IMR-90 (cell line): ENCODE results near the gene SUPV3L1. TPM values are rescaled to one million over a fixed set of nuclear protein-coding genes. Genes with fewer than 3 reads are reported as not detected.

Experiments used
- ATAC-seq: fragments of 200-7000 bp; cut with Tn5 transposase; 2 replicates; pipeline ENCODE4 v1.9.1; 2020; ENCODE audit warnings: low read depth, mild to moderate bottlenecking, moderate library complexity
- BruUV-seq: library from RNA; stranded (reverse); fragments of 400-500 nt; replicated peaks from 2 replicates; lab custom pipeline; 2021; lab: Mats Ljungman, UMichigan
- CTCF ChIA-PET: fragments of 300-600 bp; formaldehyde crosslinking; extraction: SDS; loops from one replicate; lab custom pipeline; 2021; ENCODE audit warnings: antibody characterized with exemption; lab: Yijun Ruan, JAX
- POLR2A ChIA-PET: fragments of 300-600 bp; sonication (Branson Sonifier 250); formaldehyde crosslinking; loops from one replicate; lab custom pipeline; 2022; ENCODE audit warnings: antibody characterized with exemption; ENCODE audit not compliant: unreplicated experiment; lab: Charles Lee
- DNase-seq: peaks from one replicate; pipeline ENCODE4 v3.0.0; 2013
- H2AFZ ChIP-seq: replicated peaks from 2 replicates; pipeline ENCODE3; 2013; ENCODE audit warnings: low read length, mild to moderate bottlenecking; ENCODE audit not compliant: poor library complexity
- H2AK5ac ChIP-seq: 2 replicates; pipeline ENCODE4 v1.6.1; 2013; ENCODE audit warnings: low read depth, low read length, inconsistent platforms
- H2AK9ac ChIP-seq: replicated peaks from 2 replicates; pipeline ENCODE3; 2013; ENCODE audit warnings: mild to moderate bottlenecking, low read depth, low read length, moderate library complexity; ENCODE audit not compliant: poor library complexity
- H2BK120ac ChIP-seq: 2 replicates; pipeline ENCODE4 v1.6.1; 2013; ENCODE audit warnings: low read depth, low read length, inconsistent platforms
- H2BK15ac ChIP-seq: 3 replicates; pipeline ENCODE4 v1.6.1; 2013; ENCODE audit warnings: low read depth, low read length, inconsistent platforms
- H2BK20ac ChIP-seq: 2 replicates; pipeline ENCODE4 v1.6.1; 2013; ENCODE audit warnings: low read depth, mild to moderate bottlenecking, inconsistent platforms, low read length, moderate library complexity
- H2BK5ac ChIP-seq: 2 replicates; pipeline ENCODE4 v1.6.1; 2013; ENCODE audit warnings: mild to moderate bottlenecking, low read depth, low read length, inconsistent platforms; ENCODE audit not compliant: poor library complexity, severe bottlenecking
- H3K14ac ChIP-seq: replicated peaks from 2 replicates; pipeline ENCODE4 v1.6.1; 2013; ENCODE audit warnings: low read depth, low read length, inconsistent platforms
- H3K18ac ChIP-seq: 2 replicates; pipeline ENCODE4 v1.6.1; 2013; ENCODE audit warnings: low read depth, low read length, control low read depth
- H3K23ac ChIP-seq: 2 replicates; pipeline ENCODE4 v1.6.1; 2013; ENCODE audit warnings: low read depth, low read length, inconsistent platforms
- H3K27ac ChIP-seq: 2 replicates; pipeline ENCODE4 v1.5.1; 2013; ENCODE audit warnings: mild to moderate bottlenecking, control low read depth, low read length; ENCODE audit not compliant: insufficient read depth
- H3K27me3 ChIP-seq: 2 replicates; pipeline ENCODE4 v1.6.1; 2013; ENCODE audit warnings: low read length; ENCODE audit not compliant: control insufficient read depth, insufficient read depth
- H3K36me3 ChIP-seq: 2 replicates; pipeline ENCODE4 v1.6.1; 2013; ENCODE audit warnings: low read length, mixed read lengths; ENCODE audit not compliant: control insufficient read depth, insufficient read depth
- H3K4ac ChIP-seq: 2 replicates; pipeline ENCODE4 v1.6.1; 2013; ENCODE audit warnings: low read depth, low read length, inconsistent platforms
- H3K4me1 ChIP-seq: 2 replicates; pipeline ENCODE4 v1.6.1; 2013; ENCODE audit warnings: low read length, mixed read lengths; ENCODE audit not compliant: control insufficient read depth, insufficient read depth
- H3K4me2 ChIP-seq: 2 replicates; pipeline ENCODE4 v1.6.1; 2013; ENCODE audit warnings: low read depth, mild to moderate bottlenecking, control low read depth, low read length, moderate library complexity
- H3K4me3 ChIP-seq: 2 replicates; pipeline ENCODE4 v1.5.1; 2013; ENCODE audit warnings: low read depth, mild to moderate bottlenecking, control low read depth, low read length, moderate library complexity; ENCODE audit not compliant: insufficient read depth
- H3K56ac ChIP-seq: 2 replicates; pipeline ENCODE4 v1.6.1; 2013; ENCODE audit warnings: low read length, inconsistent platforms; ENCODE audit not compliant: insufficient read depth; ENCODE audit errors: extremely low read depth
- H3K79me1 ChIP-seq, 2 experiments: 2 replicates each; pipeline ENCODE4 v1.6.1; 2013; ENCODE audit warnings: low read length in 2 of 2, inconsistent platforms in 1 of 2, low read depth in 1 of 2
- H3K9ac ChIP-seq: 2 replicates; pipeline ENCODE4 v1.6.1; 2013; ENCODE audit warnings: low read depth, low read length, control low read depth
- H3K9me1 ChIP-seq: 2 replicates; pipeline ENCODE4 v1.6.1; 2013; ENCODE audit warnings: low read length, inconsistent platforms; ENCODE audit not compliant: insufficient read depth
- H3K9me3 ChIP-seq: 2 replicates; pipeline ENCODE4 v1.6.1; 2013; ENCODE audit warnings: low read length; ENCODE audit not compliant: control insufficient read depth, insufficient read depth
- H4K20me1 ChIP-seq: 2 replicates; pipeline ENCODE4 v1.6.1; 2013; ENCODE audit warnings: low read length, inconsistent platforms; ENCODE audit not compliant: insufficient read depth
- H4K5ac ChIP-seq: 2 replicates; pipeline ENCODE4 v1.6.1; 2013; ENCODE audit warnings: mild to moderate bottlenecking, low read depth, low read length, control low read depth
- H4K8ac ChIP-seq, 2 experiments: 2 replicates each; pipeline ENCODE4 v1.6.1; 2013; ENCODE audit warnings: low read depth in 2 of 2, low read length in 2 of 2, control low read depth in 1 of 2, inconsistent platforms in 1 of 2
- H4K91ac ChIP-seq: 2 replicates; pipeline ENCODE4 v1.6.1; 2013; ENCODE audit warnings: low read depth, low read length, inconsistent platforms; ENCODE audit not compliant: insufficient read depth
- BHLHE40 ChIP-seq: fragments of 150-350 bp; IDR thresholded peaks from 2 replicates; pipeline ENCODE4 v1.6.1; 2016; ENCODE audit warnings: mild to moderate bottlenecking, low read depth, low read length
- CEBPB ChIP-seq: IDR thresholded peaks from 2 replicates; pipeline ENCODE4 v1.6.1; 2012; ENCODE audit warnings: low read depth, low read length, improper control_type of control experiment
- CHD1 ChIP-seq: IDR thresholded peaks from 2 replicates; pipeline ENCODE4 v1.6.1; 2012; ENCODE audit warnings: low read depth, low read length, improper control_type of control experiment
- FOS ChIP-seq: fragments of 150-350 bp; IDR thresholded peaks from 2 replicates; pipeline ENCODE4 v1.6.1; 2016; ENCODE audit warnings: low read depth, low read length
- MAFK ChIP-seq: IDR thresholded peaks from 2 replicates; pipeline ENCODE4 v1.6.1; 2012; ENCODE audit warnings: low read depth, low read length, improper control_type of control experiment
- MAZ ChIP-seq: IDR thresholded peaks from 2 replicates; pipeline ENCODE4 v1.6.1; 2012; ENCODE audit warnings: low read depth, mild to moderate bottlenecking, low read length, improper control_type of control experiment, moderate library complexity, borderline replicate concordance
- MXI1 ChIP-seq: IDR thresholded peaks from 2 replicates; pipeline ENCODE4 v1.6.1; 2012; ENCODE audit warnings: low read depth, mild to moderate bottlenecking, low read length, moderate library complexity, borderline replicate concordance
- NFE2L2 ChIP-seq: fragments of 150-350 bp; IDR thresholded peaks from 2 replicates; pipeline ENCODE4 v1.6.1; 2016; ENCODE audit warnings: low read depth, mild to moderate bottlenecking, low read length
- POLR2A ChIP-seq: IDR thresholded peaks from 2 replicates; pipeline ENCODE4 v1.6.1; 2012; ENCODE audit warnings: mild to moderate bottlenecking, low read depth, low read length
- RAD21 ChIP-seq: IDR thresholded peaks from 2 replicates; pipeline ENCODE4 v1.6.1; 2012; ENCODE audit warnings: low read length, improper control_type of control experiment
- RCOR1 ChIP-seq: IDR thresholded peaks from 2 replicates; pipeline ENCODE4 v1.6.1; 2012; ENCODE audit warnings: mild to moderate bottlenecking, low read length, improper control_type of control experiment; ENCODE audit not compliant: insufficient replicate concordance
- RFX5 ChIP-seq: IDR thresholded peaks from 2 replicates; pipeline ENCODE4 v1.8.0; 2012; ENCODE audit warnings: low read depth, mild to moderate bottlenecking, low read length, moderate library complexity
- SMC3 ChIP-seq: fragments of 150-350 bp; IDR thresholded peaks from 2 replicates; pipeline ENCODE4 v1.6.1; 2016; ENCODE audit warnings: low read depth, mild to moderate bottlenecking, antibody characterized with exemption, low read length, moderate library complexity
- WGBS, 2 experiments: methylation state at CpG; one replicate each; pipeline versions ENCODE4 v1.1.5 to v1.1.7; 2013; ENCODE audit warnings: missing lambda C conversion rate in 2 of 2; ENCODE audit not compliant: insufficient read length in 1 of 2; ENCODE audit errors: extremely low coverage in 2 of 2; 5-methylcytosine and 5-hydroxymethylcytosine counted together
- dilution Hi-C: fragments of 300-500 bp; cut with HindIII; formaldehyde crosslinking; loops from one replicate; pipeline ENCODE4 v1.14.3; 2018; ENCODE audit warnings: low sequenced_read_pairs; ENCODE audit not compliant: unreplicated experiment
- in situ Hi-C: fragments of 300-500 bp; cut with MboI; formaldehyde crosslinking; loops from 3 replicates; pipeline ENCODE4 v1.14.3; 2019; ENCODE audit warnings: low sequenced_read_pairs, inconsistent platforms, mixed read lengths
- intact Hi-C: fragments of 100-400 bp; cut with micrococcal nuclease; formaldehyde crosslinking; loops from 2 replicates; pipeline ENCODE4 v1.10.0; 2022
- polyA plus RNA-seq, 3 experiments: library from polyadenylated mRNA; depleted of rRNA; stranded (reverse); fragments of >200 nt; gene quantifications; 2 replicates each; pipeline ENCODE4 v1.2.3, GENCODE V29; 2012; ENCODE audit warnings: low replicate concordance in 1 of 3
- total RNA-seq: library from RNA; depleted of rRNA; stranded (reverse); fragments of >200 nt; gene quantifications from 2 replicates; pipeline ENCODE4 v1.2.3, GENCODE V29; 2012
- TF ChIP-seq, protein P1 (sequence below): fragments of 150-350 bp; IDR thresholded peaks from 2 replicates; pipeline ENCODE4 v1.6.1; 2017; ENCODE audit warnings: mild to moderate bottlenecking, antibody characterized with exemption, low read length, low read depth
- TF ChIP-seq, protein P2 (sequence below): conservative IDR thresholded peaks from 2 replicates; pipeline ENCODE4 v1.5.1; 2012; ENCODE audit warnings: mild to moderate bottlenecking, low read depth, low read length, improper control_type of control experiment
- TF ChIP-seq, protein P3 (sequence below): fragments of 150-350 bp; IDR thresholded peaks from 2 replicates; pipeline ENCODE4 v1.6.1; 2016; ENCODE audit warnings: low read depth, mild to moderate bottlenecking, low read length, moderate library complexity, borderline replicate concordance

SUPV3L1 gene
- total and polyA plus RNA-seq, 2 of the 4 experiments (the other 2 are of a cell fraction): 24.4 to 26.5 TPM

DNA sequence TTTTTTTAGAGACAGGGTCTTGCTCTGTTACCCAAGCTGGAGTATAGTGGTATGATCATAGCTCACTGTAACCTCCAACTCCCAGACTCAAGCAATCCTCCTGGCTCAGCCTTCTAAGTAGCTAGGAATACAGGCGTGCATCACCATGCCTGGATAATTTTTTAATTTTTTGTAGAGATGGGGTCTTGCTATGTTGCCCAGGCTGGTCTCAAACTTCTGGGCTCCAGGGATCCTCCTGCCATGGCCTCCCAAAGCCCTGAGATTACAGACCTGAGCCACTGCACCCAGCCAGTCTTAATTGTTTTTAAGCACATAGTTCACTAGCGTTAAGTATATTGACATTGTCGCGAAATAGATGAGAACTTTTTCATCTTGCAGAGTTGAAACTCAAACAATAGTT is 2.0 kb downstream of the SUPV3L1 start:
- dilution Hi-C loops: no loop called here
- intact Hi-C loops: no loop called here

More for the DNA sequence above, 2.0 kb downstream of the SUPV3L1 start:
- Histone ChIP-seq H3K79me1 (peaks cover 5 to 38% of the 10 kb centered on the region in 2 experiments), H3K14ac (no peak overlapping the region), H2BK20ac (no peak overlapping the region), H3K27ac (no peak overlapping the region), H3K36me3 (peaks cover 7% of the 10 kb centered on the region), H4K20me1 (no peaks in the 10 kb centered on the region; the same call in 1 of the 2 replicates), H3K4me2 (no peak overlapping the region), H2AFZ (no peak overlapping the region), H3K9me3 (no peaks in the 10 kb centered on the region), H2BK15ac (no peak overlapping the region), H3K4me1 (peaks cover 2% of the 10 kb centered on the region; the same call in 1 of the 2 replicates), H2AK5ac (no peak overlapping the region), H3K9me1 (peaks cover 4% of the 10 kb centered on the region), H2BK5ac (no peak overlapping the region), H3K9ac (no peak overlapping the region), H4K5ac (no peak overlapping the region), H2AK9ac (no peak overlapping the region), H3K18ac (no peak overlapping the region), H3K56ac (no peak overlapping the region), H4K8ac (no peak overlapping the region), H4K91ac (no peak overlapping the region), H2BK120ac (no peak overlapping the region), H3K23ac (no peak overlapping the region), H3K4me3 (no peak overlapping the region), H3K27me3 (no peaks in the 10 kb centered on the region), H3K4ac (no peak overlapping the region)
- TF ChIP-seq, protein P1, sequence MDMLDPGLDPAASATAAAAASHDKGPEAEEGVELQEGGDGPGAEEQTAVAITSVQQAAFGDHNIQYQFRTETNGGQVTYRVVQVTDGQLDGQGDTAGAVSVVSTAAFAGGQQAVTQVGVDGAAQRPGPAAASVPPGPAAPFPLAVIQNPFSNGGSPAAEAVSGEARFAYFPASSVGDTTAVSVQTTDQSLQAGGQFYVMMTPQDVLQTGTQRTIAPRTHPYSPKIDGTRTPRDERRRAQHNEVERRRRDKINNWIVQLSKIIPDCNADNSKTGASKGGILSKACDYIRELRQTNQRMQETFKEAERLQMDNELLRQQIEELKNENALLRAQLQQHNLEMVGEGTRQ: no peak
- no peak for TF ChIP-seq CEBPB
- no peak for TF ChIP-seq CHD1
- TF ChIP-seq FOS: no peak
- no peak for TF ChIP-seq BHLHE40
- TF ChIP-seq RCOR1: no peak
- TF ChIP-seq MXI1: no peak
- no peak for TF ChIP-seq NFE2L2
- no peak for TF ChIP-seq RFX5
- TF ChIP-seq MAFK: no peak
- TF ChIP-seq POLR2A: no peak
- no peak for TF ChIP-seq RAD21
- TF ChIP-seq, protein P2, sequence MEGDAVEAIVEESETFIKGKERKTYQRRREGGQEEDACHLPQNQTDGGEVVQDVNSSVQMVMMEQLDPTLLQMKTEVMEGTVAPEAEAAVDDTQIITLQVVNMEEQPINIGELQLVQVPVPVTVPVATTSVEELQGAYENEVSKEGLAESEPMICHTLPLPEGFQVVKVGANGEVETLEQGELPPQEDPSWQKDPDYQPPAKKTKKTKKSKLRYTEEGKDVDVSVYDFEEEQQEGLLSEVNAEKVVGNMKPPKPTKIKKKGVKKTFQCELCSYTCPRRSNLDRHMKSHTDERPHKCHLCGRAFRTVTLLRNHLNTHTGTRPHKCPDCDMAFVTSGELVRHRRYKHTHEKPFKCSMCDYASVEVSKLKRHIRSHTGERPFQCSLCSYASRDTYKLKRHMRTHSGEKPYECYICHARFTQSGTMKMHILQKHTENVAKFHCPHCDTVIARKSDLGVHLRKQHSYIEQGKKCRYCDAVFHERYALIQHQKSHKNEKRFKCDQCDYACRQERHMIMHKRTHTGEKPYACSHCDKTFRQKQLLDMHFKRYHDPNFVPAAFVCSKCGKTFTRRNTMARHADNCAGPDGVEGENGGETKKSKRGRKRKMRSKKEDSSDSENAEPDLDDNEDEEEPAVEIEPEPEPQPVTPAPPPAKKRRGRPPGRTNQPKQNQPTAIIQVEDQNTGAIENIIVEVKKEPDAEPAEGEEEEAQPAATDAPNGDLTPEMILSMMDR: no peak
- TF ChIP-seq SMC3: no peak
- TF ChIP-seq, protein P3, sequence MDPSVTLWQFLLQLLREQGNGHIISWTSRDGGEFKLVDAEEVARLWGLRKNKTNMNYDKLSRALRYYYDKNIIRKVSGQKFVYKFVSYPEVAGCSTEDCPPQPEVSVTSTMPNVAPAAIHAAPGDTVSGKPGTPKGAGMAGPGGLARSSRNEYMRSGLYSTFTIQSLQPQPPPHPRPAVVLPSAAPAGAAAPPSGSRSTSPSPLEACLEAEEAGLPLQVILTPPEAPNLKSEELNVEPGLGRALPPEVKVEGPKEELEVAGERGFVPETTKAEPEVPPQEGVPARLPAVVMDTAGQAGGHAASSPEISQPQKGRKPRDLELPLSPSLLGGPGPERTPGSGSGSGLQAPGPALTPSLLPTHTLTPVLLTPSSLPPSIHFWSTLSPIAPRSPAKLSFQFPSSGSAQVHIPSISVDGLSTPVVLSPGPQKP: no peak
- no peak for TF ChIP-seq MAZ
- WGBS, 2 experiments: no CpG with 5 or more reads among the region's 4 CpGs
- ChIA-PET CTCF (no interaction called here), POLR2A (no interaction called here)
- in situ Hi-C loops: no loop called here
- DNase-seq (no peak), ATAC-seq (no peak)
- BruUV-seq: no TSS peak
